SK-N-SH (cell line): ENCODE measurements around the gene TTYH3.

ENCODE experiments used
- CTCF ChIP-seq: fragments of 200-600 bp; sonication (generic); IDR thresholded peaks from 2 replicates; pipeline ENCODE4 v1.6.1; 2017; ENCODE audit warnings: antibody characterized with exemption, mild to moderate bottlenecking, moderate library complexity
- FOXM1 ChIP-seq: IDR thresholded peaks from 2 replicates; pipeline ENCODE4 v1.4.0; 2012; ENCODE audit warnings: low read depth, mild to moderate bottlenecking
- GATA2 ChIP-seq: sonication (generic); formaldehyde crosslinking; IDR thresholded peaks from 2 replicates; pipeline ENCODE4 v1.5.0; 2020; ENCODE audit warnings: mild to moderate bottlenecking, missing genetic modification reagents
- MXI1 ChIP-seq: IDR thresholded peaks from 2 replicates; pipeline ENCODE4 v1.6.1; 2012; ENCODE audit warnings: mild to moderate bottlenecking, low read depth, low read length, improper control_type of control experiment
- RAD21 ChIP-seq: IDR thresholded peaks from 2 replicates; pipeline ENCODE4 v1.6.1; 2012; ENCODE audit warnings: mild to moderate bottlenecking, low read length
- REST ChIP-seq: IDR thresholded peaks from 2 replicates; pipeline ENCODE4 v1.6.1; 2012; ENCODE audit warnings: mild to moderate bottlenecking, low read depth, low read length, moderate library complexity
- RXRA ChIP-seq: IDR thresholded peaks from 2 replicates; pipeline ENCODE4 v1.4.0; 2012; ENCODE audit warnings: low read depth, mild to moderate bottlenecking, borderline replicate concordance
- SMC3 ChIP-seq: IDR thresholded peaks from 2 replicates; pipeline ENCODE4 v1.6.1; 2012; ENCODE audit warnings: low read depth, low read length, improper control_type of control experiment
- TEAD4 ChIP-seq: IDR thresholded peaks from 2 replicates; pipeline ENCODE4 v1.4.0; 2012; ENCODE audit warnings: mild to moderate bottlenecking, borderline replicate concordance; ENCODE audit not compliant: insufficient read depth
- USF2 ChIP-seq: fragments of 150-350 bp; IDR thresholded peaks from 2 replicates; pipeline ENCODE4 v1.6.1; 2017; ENCODE audit warnings: antibody characterized with exemption, low read length, low read depth, borderline replicate concordance

- no peak for TF ChIP-seq FOXM1
- no peak for TF ChIP-seq CTCF
- no peak for TF ChIP-seq SMC3
- no peak for TF ChIP-seq REST
- TF ChIP-seq RAD21: no peak
- no peak for TF ChIP-seq RXRA
- no peak for TF ChIP-seq USF2
- TF ChIP-seq TEAD4: no peak
- TF ChIP-seq MXI1: no peak
- TF ChIP-seq GATA2 (CRISPR knock-in tag): no peak
Measured at GRCh38 chr7:2628130-2628482, 3.7 kb upstream of the TTYH3 start.
